ENCODE measurements around the gene FADS2.

FADS2 gene

DNA sequence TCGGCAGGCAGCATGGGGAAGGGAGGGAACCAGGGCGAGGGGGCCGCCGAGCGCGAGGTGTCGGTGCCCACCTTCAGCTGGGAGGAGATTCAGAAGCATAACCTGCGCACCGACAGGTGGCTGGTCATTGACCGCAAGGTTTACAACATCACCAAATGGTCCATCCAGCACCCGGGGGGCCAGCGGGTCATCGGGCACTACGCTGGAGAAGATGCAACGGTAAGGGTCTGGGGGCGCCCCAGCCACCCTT lies 204 bp downstream of the FADS2 start:
- no peak for DNase-seq

DNA sequence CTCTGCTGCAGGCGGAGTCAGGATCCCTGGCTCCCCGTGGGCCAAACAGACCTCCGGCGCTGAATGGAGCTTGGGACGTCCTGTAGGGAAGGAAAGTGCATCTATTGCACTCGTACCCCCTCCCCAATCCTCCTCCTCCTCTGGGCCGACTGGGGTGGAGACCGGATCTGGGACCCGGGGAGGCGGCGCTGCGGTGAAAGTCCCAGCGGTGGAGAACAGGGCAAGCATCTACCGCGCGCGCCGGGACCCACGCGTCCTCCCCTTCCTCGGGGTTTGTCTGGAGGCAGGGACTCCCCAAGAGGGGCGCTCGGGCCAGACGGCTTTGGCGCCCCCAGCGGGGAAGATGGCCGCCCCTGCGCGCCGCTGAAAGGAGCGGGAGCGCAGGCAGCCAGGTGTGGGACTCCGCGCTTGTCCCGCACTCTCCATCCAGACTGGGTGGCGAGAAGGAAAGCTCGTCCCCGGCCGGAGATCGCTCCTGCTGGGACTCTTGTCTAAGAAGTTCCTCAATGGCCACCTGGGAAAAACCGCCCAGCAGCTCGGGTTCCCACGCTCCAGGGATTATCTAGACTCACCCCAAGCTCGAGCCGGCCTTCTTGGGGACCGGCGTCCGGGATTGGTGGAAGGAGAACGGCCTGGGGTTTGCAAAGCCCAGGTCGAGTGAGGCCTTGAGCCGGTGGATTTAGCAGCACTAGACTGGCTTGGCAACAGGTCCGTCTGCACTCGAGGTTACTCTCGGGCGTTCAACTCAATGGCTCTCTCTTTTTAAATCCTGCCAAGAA lies 718 bp downstream of the FADS2 start:
- peak in 1 of 2 donors; percentile 40 for DNase-seq

DNA sequence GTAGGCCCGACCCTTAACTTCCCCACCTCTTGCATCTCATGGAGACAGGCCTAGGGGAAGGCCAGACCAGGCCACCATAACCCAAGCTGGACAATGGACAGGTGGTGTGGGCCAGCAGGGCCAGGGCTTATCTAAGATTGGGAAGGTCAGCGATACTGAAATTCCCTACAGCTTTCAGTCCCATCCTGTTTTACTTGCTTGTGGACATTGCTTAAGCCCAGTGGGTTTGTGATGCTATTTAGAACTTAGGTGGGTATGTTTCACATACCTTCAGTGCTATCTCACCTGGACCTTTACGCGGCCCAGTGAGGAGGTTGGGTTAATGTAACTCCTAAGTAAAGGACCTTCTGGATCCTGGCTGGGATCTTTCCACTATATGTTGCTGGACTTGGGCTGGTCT lies 1.7 kb downstream of the FADS2 start:
- no peak for DNase-seq

- no peak for DNase-seq
These were observed 2.4 kb downstream of the FADS2 start for GRCh38 chr11:61830237-61831105.

- DNase-seq = no peak
These were observed 4.1 kb downstream of the FADS2 start for GRCh38 chr11:61832207-61832606.

- no peak for DNase-seq
These were observed 4.7 kb downstream of the FADS2 start for GRCh38 chr11:61832754-61833153.

GRCh38 chr11:61833471-61833870 lies 5.4 kb downstream of the FADS2 start:
- no peak for DNase-seq

- no peak for DNase-seq
These were observed 5.8 kb downstream of the FADS2 start for GRCh38 chr11:61833926-61834277.

DNA sequence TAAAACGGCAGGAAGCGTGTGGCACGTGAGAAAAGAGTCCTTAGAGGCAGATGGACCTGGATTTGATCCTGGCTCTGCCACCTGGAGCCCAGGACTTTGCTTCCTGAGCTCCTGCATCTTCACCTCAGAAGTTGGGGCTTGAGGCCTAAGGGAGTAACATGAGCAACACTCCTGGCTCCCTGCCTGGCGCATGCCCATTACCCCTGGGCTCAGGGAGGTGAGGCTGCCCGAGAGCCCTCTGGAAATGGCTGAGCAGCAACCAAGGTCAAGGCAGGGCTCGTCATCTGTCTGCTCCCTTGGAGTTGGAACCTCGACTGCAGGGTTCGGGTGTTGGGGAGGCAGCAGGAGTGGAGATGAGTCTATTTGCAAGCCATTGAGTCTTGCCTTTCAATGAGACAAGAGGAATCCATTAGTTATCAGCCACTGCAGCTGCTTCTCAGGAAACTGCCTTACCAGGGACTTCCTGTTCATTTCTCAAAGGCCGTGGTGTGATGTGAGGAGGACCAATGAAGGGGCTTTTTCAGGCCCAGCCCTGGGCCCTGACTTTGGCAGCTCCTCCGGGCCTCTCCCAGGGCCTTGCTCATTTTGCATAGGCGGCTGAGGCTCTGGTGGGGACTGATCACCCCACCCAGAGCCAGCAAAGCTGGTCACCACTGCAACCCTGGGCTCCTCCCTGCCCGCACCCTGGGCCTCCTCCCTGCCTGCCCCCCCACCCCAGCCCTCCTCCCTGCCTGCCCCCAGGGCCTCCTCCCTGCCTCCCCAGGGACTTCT lies 6.4 kb downstream of the FADS2 start:
- peak in 1 of 2 donors; percentile 39 for DNase-seq

DNA sequence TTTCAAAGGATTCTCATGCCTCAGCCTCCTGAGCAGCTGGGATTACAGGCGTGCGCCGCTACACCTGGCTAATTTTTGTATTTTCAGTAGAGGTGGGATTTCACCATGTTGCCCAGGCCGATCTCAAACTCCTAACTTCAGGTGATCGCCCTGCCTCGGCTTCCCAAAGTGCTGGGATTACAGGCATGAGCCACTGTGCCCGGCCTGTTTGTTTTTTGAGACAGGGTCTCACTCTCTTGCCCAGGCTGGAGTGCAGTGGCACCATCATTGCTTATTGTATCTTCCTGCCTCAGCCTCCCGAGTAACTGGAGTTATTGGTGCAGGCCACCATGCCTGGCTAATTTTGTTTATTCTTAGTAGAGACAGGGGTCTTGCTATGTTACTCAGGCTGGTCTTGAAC lies 8.1 kb downstream of the FADS2 start:
- no peak for DNase-seq

- DNase-seq = no peak
These were observed 9.4 kb downstream of the FADS2 start for GRCh38 chr11:61837411-61838005.

DNA sequence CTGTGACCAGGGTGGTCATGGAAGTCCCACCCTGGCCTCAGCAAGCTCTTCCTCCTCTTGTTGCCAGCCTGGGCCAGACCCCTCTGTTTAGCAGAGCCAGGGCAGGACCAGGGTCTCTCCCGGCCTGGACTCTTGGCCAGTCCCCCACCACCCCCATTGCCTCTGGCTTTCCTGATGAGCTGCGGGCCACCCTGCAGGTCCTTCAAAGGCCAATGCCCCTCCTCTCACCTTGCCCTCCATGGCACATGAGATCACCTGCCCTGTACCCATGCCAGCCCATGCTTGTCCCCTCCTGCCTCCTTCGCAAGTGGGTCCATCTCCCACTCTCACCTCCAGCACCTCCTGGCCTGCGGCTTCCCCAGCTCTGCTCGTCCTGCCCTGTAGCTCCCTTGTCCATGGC lies 10.4 kb downstream of the FADS2 start:
- DNase-seq = no peak

- no peak for DNase-seq
These were observed 10.8 kb downstream of the FADS2 start for GRCh38 chr11:61838921-61839320.

DNA sequence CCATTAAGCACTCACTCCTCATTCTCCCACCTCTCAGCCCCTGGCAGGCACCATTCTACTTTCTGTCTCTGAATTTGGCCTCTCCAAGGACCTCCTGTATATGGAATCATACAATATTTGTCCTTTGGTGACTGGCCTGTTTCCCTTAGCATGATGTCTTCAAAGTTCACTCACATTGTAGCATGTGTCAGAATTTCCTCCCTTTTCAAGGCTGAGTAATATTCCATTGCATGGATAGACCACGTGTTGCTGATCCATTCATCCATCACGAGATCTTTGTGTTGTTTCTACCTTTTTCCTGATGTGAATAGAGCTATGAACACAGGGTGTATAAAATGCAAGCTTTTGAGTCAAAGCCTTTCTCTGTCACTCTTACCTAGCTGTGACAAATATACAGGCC lies 11.6 kb downstream of the FADS2 start:
- no peak for DNase-seq

DNA sequence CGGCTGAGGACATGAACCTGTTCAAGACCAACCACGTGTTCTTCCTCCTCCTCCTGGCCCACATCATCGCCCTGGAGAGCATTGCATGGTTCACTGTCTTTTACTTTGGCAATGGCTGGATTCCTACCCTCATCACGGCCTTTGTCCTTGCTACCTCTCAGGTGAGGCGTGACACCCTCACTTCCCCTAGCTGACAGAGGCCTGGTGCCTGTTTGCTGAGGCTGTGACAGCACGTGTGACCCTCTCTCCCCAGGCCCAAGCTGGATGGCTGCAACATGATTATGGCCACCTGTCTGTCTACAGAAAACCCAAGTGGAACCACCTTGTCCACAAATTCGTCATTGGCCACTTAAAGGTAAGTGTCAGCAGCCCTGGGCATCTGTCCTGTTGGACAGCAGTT lies 12.3 kb downstream of the FADS2 start:
- DNase-seq = no peak

DNA sequence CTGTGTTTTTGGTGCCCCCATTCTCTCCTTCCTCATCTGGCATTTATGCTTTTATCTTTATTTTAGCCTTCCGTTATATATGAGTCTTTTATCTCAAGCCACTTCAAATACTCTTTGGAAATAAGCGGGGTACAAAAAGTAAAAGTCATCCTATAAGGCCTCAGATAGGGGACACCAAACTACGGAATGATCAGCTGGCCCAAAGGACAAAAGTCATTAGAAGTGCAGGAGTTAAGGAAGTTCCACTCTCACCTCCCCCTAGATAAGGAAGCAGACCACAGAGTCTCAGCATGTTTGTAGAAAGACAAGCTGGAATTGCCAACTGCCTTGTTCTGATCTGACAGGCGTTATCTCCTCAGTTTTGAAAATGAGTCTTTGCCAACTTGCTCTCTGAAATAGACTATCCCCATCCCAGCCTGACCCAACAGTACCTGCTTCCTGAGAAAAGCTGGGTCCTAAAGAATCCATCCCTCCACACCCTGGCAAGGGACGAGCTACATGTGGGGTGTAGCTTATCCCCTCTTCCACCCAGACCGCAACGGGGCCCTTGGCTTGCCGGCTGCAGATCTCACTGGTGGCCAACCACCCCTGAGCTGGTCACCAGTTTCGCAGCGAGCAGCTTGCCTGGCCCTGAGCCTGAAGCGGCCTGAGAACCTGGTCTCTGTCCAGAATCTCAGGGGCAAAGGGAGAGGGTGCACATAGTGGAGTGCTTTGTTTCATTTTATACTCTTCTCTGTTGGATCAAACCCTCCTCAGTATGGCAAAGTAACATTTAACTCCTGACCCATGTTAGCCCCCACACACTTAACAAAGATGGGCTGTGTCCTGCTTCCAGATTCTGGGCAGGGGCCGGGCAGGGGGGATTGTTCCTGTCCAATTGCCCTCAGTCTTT lies 13.8 kb downstream of the FADS2 start:
- no peak for DNase-seq

DNA sequence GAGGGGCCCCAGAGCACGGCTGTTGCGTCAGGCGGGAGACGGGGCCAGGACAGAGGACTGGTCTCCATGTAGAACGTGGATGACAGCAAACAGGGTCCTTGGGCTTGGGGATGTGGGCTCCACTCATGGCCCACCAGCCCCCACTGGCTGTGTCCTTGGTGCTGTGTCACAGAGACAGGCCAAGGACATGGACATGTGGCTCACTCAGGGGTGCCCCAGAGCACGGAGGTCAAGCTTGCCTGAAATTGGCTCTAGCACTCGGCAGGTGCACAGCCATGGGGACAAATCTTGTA lies 14.4 kb downstream of the FADS2 start:
- DNase-seq = no peak

- no peak for DNase-seq
These were observed 16.9 kb downstream of the FADS2 start for GRCh38 chr11:61844909-61845565.

- no peak for DNase-seq
These were observed 18.4 kb downstream of the FADS2 start for GRCh38 chr11:61846362-61847020.

GRCh38 chr11:61847914-61848581 lies 19.9 kb downstream of the FADS2 start:
- no peak for DNase-seq

- no peak for DNase-seq
These were observed 20.5 kb downstream of the FADS2 start for GRCh38 chr11:61848631-61849030.

All from stimulated activated CD4-positive, alpha-beta T cell treated with anti-CD3 and anti-CD28 coated beads, Interleukin-2, amount 100 ng/mL, for 48 hours (primary cell).